Keratinocyte (primary cell): ENCODE measurements around the gene SPRR3. TPM values are rescaled to one million over a fixed set of nuclear protein-coding genes. Genes with fewer than 3 reads are reported as not detected.

ENCODE experiments used
- DNase-seq: peaks from one replicate; pipeline ENCODE4 v3.0.0-alpha.2; 2011; ENCODE audit warnings: low read depth, missing footprints, low spot score
- FAIRE-seq: peaks from 2 replicates; lab custom pipeline; 2011; peaks lifted over from hg19 to GRCh38; lab: Jason Lieb, UNC
- H2AFZ ChIP-seq: 2 replicates; pipeline ENCODE4 v1.6.0; 2012; ENCODE audit warnings: low read length, control low read depth, inconsistent platforms; ENCODE audit not compliant: control insufficient read depth
- H3K27ac ChIP-seq: 2 replicates; pipeline ENCODE4 v1.5.1; 2011; ENCODE audit warnings: low read length; ENCODE audit not compliant: control insufficient read depth, insufficient read depth
- H3K27me3 ChIP-seq: 3 replicates; pipeline ENCODE4 v1.6.0; 2011; ENCODE audit warnings: low read length; ENCODE audit not compliant: control insufficient read depth, insufficient read depth; ENCODE audit errors: extremely low read depth
- H3K36me3 ChIP-seq, 2 experiments: 2 replicates in 1 of 2; 3 replicates in 1 of 2; pipeline ENCODE4 v1.5.1; 2011; ENCODE audit warnings: low read length in 2 of 2, mild to moderate bottlenecking in 1 of 2; ENCODE audit not compliant: control insufficient read depth in 2 of 2, insufficient read depth in 2 of 2; ENCODE audit errors: extremely low read depth in 1 of 2
- H3K4me1 ChIP-seq: 3 replicates; pipeline ENCODE4 v1.5.1; 2011; ENCODE audit warnings: low read length; ENCODE audit not compliant: control insufficient read depth, insufficient read depth; ENCODE audit errors: extremely low read depth
- H3K4me2 ChIP-seq: 3 replicates; pipeline ENCODE4 v1.6.0; 2011; ENCODE audit warnings: low read depth, low read length; ENCODE audit not compliant: control insufficient read depth, insufficient read depth; ENCODE audit errors: extremely low read depth
- H3K4me3 ChIP-seq, 3 experiments: fragments of 200-600 bp in 1 of 3; sonication (generic) in 1 of 3; 2 replicates in 2 of 3; 3 replicates in 1 of 3; pipeline ENCODE4 v1.5.1; 2011 to 2016; ENCODE audit warnings: low read length in 3 of 3, mild to moderate bottlenecking in 3 of 3, control low read depth in 2 of 3, inconsistent platforms in 1 of 3, low read depth in 1 of 3, mixed read lengths in 1 of 3, mixed run types in 1 of 3, moderate library complexity in 1 of 3; ENCODE audit not compliant: control insufficient read depth in 2 of 3, insufficient read depth in 2 of 3; ENCODE audit errors: extremely low read depth in 1 of 3
- H3K79me2 ChIP-seq: 2 replicates; pipeline ENCODE4 v1.6.0; 2012; ENCODE audit warnings: low read length; ENCODE audit not compliant: control insufficient read depth, insufficient read depth
- H3K9ac ChIP-seq: 3 replicates; pipeline ENCODE4 v1.6.0; 2011; ENCODE audit warnings: low read length; ENCODE audit not compliant: control insufficient read depth, insufficient read depth; ENCODE audit errors: extremely low read depth
- H3K9me1 ChIP-seq: 3 replicates; pipeline ENCODE4 v1.6.0; 2011; ENCODE audit warnings: low read length; ENCODE audit not compliant: control insufficient read depth, insufficient read depth; ENCODE audit errors: extremely low read depth
- H3K9me3 ChIP-seq: 2 replicates; pipeline ENCODE4 v1.5.1; 2012; ENCODE audit warnings: low read depth, low read length; ENCODE audit not compliant: control insufficient read depth
- H4K20me1 ChIP-seq: 3 replicates; pipeline ENCODE4 v1.6.0; 2011; ENCODE audit warnings: low read length; ENCODE audit not compliant: control insufficient read depth, insufficient read depth; ENCODE audit errors: extremely low read depth
- CTCF ChIP-seq, 3 experiments: IDR thresholded peaks in 1 of 3; conservative IDR thresholded peaks in 1 of 3; optimal IDR thresholded peaks in 1 of 3; 2 replicates in 2 of 3; 3 replicates in 1 of 3; pipeline versions ENCODE3 to v1.5.1; 2011; ENCODE audit warnings: low read length in 3 of 3, mild to moderate bottlenecking in 3 of 3, moderate library complexity in 2 of 3, control low read depth in 1 of 3, inconsistent platforms in 1 of 3; ENCODE audit not compliant: insufficient read depth in 2 of 3; ENCODE audit errors: extremely low read depth in 1 of 3
- EZH2 ChIP-seq: IDR thresholded peaks from one replicate; pipeline ENCODE4 v1.6.1; 2012; ENCODE audit warnings: inconsistent platforms, mild to moderate bottlenecking, low read length, moderate library complexity
- dilution Hi-C: fragments of 300-500 bp; cut with MboI; formaldehyde crosslinking; loops from one replicate; pipeline ENCODE4 v1.7.0; 2020; ENCODE audit warnings: low sequenced_read_pairs; ENCODE audit not compliant: extremely low pct_ligation_motif_present
- polyA plus RNA-seq, 5 experiments: library from polyadenylated mRNA; depleted of rRNA in 3 of 5; stranded (reverse) in 3 of 5; stranded (forward) in 1 of 5; unstranded in 1 of 5; fragments of >200 nt; gene quantifications; 1 replicate in 1 of 5; 2 replicates in 3 of 5; 3 replicates in 1 of 5; pipeline versions ENCODE4 v1.2.1 to v1.2.3, GENCODE V29; 2011 to 2012; ENCODE audit warnings: missing spikeins in 2 of 5, low read depth in 1 of 5, low replicate concordance in 1 of 5

Gene SPRR3
- polyA plus RNA-seq, 1 donor (not counting 4 experiments of a cell fraction or from before 2014, with no cell fraction given), result 2.9 TPM

GRCh38 chr1:152995842-152996241 lies 5.7 kb upstream of the SPRR3 start:
- H3K36me3 ChIP-seq, result no peaks in the 10 kb centered on the region
- no peaks in the 10 kb centered on the region for H3K79me2 ChIP-seq
- no peak overlapping the region for H3K9ac ChIP-seq
- no peaks in the 10 kb centered on the region for H3K9me1 ChIP-seq
- no peak overlapping the region for H2AFZ ChIP-seq
- H3K4me3 ChIP-seq, result no peak overlapping the region
- FAIRE-seq (no peak), DNase-seq (no peak)
- no peaks in the 10 kb centered on the region for H3K9me3 ChIP-seq
- no peak overlapping the region for H3K4me2 ChIP-seq
- H4K20me1 ChIP-seq, result no peaks in the 10 kb centered on the region
- H3K27me3 ChIP-seq, result no peaks in the 10 kb centered on the region
- peaks cover 14% of the 10 kb centered on the region for H3K4me1 ChIP-seq
- TF ChIP-seq CTCF (optimal IDR thresholded peaks at IDR 0.05 in 1 of 3, IDR thresholded peaks at IDR 0.05 in 1 of 3, conservative IDR thresholded peaks at IDR 0.05 in 1 of 3; ENCODE audit: extremely low read depth in 1 of 3, insufficient read depth in 2 of 3, low read length in 3 of 3) (no peak), EZH2 (no peak)
- no peak overlapping the region for H3K27ac ChIP-seq
- dilution Hi-C loops, result no loop called here

- Histone ChIP-seq H3K27me3 (no peaks in the 10 kb centered on the region), H3K9ac (no peak overlapping the region), H2AFZ (no peak overlapping the region), H3K9me1 (no peaks in the 10 kb centered on the region), H3K27ac (no peak overlapping the region), H4K20me1 (no peaks in the 10 kb centered on the region), H3K4me2 (no peak overlapping the region), H3K4me3 (no peak overlapping the region), H3K36me3 (no peaks in the 10 kb centered on the region), H3K9me3 (no peaks in the 10 kb centered on the region), H3K79me2 (no peaks in the 10 kb centered on the region), H3K4me1 (peaks cover 14% of the 10 kb centered on the region)
- TF ChIP-seq CTCF (optimal IDR thresholded peaks at IDR 0.05 in 1 of 3, IDR thresholded peaks at IDR 0.05 in 1 of 3, conservative IDR thresholded peaks at IDR 0.05 in 1 of 3; ENCODE audit: extremely low read depth in 1 of 3, insufficient read depth in 2 of 3, low read length in 3 of 3) (no peak), EZH2 (no peak)
- DNase-seq (no peak), FAIRE-seq (no peak)
- dilution Hi-C loops, result no loop called here
These were observed 4.7 kb upstream of the SPRR3 start for GRCh38 chr1:152996633-152997400.
